ENCODE data around the gene ATP6V0A4.

Gene ATP6V0A4

DNA sequence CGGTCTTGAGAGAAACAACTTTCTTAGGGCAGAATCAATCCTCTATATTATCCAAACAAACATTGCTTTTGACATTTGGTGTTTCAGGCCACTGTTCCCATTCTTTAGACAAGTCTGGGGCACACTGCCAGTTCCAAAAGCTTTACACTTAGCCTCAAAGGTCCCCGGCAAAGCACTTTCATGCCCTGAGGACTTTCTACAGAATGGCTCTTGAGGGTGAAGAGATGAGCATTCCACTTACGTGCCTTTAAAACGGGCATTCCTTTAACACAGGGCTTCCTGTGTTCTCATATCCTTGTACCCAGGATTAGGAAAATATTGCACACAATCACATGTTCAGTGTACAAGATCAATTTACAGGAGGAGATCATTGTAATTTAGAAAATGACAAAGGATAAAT lies 13.3 kb downstream of the ATP6V0A4 start:
- no peaks in the 10 kb centered on the region for H3K4me1 Mint-ChIP-seq
- H3K36me3 Mint-ChIP-seq (ENCODE audit: low read depth), result no peaks in the 10 kb centered on the region
- no peak for DNase-seq
- no peak overlapping the region for H3K27ac Mint-ChIP-seq
- TF ChIP-seq, protein P1, sequence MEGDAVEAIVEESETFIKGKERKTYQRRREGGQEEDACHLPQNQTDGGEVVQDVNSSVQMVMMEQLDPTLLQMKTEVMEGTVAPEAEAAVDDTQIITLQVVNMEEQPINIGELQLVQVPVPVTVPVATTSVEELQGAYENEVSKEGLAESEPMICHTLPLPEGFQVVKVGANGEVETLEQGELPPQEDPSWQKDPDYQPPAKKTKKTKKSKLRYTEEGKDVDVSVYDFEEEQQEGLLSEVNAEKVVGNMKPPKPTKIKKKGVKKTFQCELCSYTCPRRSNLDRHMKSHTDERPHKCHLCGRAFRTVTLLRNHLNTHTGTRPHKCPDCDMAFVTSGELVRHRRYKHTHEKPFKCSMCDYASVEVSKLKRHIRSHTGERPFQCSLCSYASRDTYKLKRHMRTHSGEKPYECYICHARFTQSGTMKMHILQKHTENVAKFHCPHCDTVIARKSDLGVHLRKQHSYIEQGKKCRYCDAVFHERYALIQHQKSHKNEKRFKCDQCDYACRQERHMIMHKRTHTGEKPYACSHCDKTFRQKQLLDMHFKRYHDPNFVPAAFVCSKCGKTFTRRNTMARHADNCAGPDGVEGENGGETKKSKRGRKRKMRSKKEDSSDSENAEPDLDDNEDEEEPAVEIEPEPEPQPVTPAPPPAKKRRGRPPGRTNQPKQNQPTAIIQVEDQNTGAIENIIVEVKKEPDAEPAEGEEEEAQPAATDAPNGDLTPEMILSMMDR (IDR thresholded peaks at IDR 0.05), result no peak
- peaks cover 13% of the 10 kb centered on the region for H3K27me3 Mint-ChIP-seq (ENCODE audit: low read depth, poor library complexity)
- H3K4me3 Mint-ChIP-seq, result no peak overlapping the region
- H3K9me3 Mint-ChIP-seq, result peaks cover 20% of the 10 kb centered on the region

DNA sequence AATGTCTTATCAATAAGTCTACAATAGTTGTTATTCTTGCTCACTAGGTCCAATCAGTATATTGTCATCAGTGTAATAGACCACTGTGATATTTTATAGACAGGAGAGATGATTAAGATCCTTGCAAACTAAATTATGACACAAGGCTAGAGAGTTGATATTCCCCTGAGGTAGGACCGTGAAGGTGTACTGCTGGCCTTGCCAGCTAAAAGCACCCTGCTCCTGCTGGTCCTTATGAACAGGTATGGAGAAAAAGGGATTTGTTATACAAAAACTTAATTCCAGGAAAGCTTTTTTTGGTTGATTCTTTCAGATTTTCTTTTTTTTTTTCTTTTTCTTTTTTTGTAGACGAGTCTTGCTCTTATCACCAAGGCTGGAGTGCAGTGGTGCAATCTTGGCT lies 17.0 kb downstream of the ATP6V0A4 start:
- Mint-ChIP-seq H3K4me3 (no peak overlapping the region), H3K9me3 (peaks cover 6% of the 10 kb centered on the region), H3K36me3 (ENCODE audit: low read depth) (no peaks in the 10 kb centered on the region), H3K4me1 (no peaks in the 10 kb centered on the region), H3K27ac (no peak overlapping the region), H3K27me3 (ENCODE audit: low read depth, poor library complexity) (peaks cover 11% of the 10 kb centered on the region)
- DNase-seq, result no peak
- TF ChIP-seq, protein P1 (IDR thresholded peaks at IDR 0.05), result no peak

DNA sequence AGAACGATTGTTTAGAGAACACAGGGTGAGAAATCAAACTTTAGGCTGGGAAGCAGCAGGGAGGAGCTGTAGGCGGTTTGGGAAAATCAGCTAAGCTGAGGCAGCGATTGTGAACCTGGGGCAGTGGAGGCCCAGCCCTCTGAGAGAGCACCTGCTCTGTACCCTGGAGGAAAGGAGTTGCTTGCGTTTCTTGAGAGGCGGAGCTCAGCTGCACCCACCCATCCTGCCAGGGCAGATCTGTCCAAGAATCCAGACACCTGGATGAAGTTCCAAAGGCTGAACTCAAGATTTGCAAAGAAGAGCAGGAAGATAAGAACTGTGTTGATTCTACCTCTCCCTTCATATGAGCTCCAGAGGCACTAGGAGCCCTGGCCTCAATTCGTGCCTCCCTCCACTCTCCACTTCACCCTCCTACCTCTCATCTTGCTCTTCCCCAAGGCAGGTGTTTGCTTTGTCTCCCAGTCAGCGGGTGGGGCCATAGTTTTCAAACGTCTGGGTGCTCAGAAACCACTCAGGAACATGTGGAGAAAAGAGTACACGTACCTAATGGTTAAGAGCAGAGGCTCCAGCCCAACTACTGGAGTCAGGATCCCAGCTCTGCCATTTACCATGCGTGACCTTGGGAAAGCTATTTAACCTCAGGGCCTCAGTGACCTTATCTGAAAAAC lies 21.7 kb downstream of the ATP6V0A4 start:
- Mint-ChIP-seq H3K27me3 (ENCODE audit: low read depth, poor library complexity) (peaks cover 11% of the 10 kb centered on the region), H3K27ac (no peak overlapping the region), H3K36me3 (ENCODE audit: low read depth) (no peaks in the 10 kb centered on the region), H3K4me1 (peaks cover 10% of the 10 kb centered on the region), H3K9me3 (no peaks in the 10 kb centered on the region), H3K4me3 (no peak overlapping the region)
- TF ChIP-seq, protein P1 (IDR thresholded peaks at IDR 0.05), result no peak
- DNase-seq, result no peak

DNA sequence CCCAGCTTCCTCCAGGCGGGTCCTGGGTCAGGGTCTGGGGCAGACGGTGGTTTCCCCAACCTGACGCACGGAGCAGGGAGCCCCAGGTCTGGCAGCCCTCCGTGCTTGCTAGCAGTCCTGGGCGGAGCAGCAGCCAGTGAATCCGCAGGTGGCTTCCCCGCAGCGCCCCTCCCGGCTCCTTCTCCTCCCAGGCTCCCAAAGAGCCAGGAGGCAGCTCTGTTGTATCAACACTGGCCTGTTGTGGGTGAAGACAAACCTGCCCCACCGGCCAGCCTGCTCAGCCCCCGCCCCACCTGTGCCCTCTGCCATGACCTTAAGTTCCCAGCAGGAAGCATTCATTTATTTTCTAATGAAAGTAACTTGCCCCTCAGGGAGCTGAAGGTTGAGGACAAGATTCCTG lies 24.2 kb downstream of the ATP6V0A4 start:
- H3K36me3 Mint-ChIP-seq (ENCODE audit: low read depth), result no peaks in the 10 kb centered on the region
- peaks cover 25% of the 10 kb centered on the region for H3K27me3 Mint-ChIP-seq (ENCODE audit: low read depth, poor library complexity)
- H3K27ac Mint-ChIP-seq, result no peak overlapping the region
- TF ChIP-seq, protein P1 (IDR thresholded peaks at IDR 0.05), result no peak
- no peak for DNase-seq
- no peak overlapping the region for H3K4me3 Mint-ChIP-seq
- peaks cover 10% of the 10 kb centered on the region for H3K4me1 Mint-ChIP-seq
- H3K9me3 Mint-ChIP-seq, result no peaks in the 10 kb centered on the region

DNA sequence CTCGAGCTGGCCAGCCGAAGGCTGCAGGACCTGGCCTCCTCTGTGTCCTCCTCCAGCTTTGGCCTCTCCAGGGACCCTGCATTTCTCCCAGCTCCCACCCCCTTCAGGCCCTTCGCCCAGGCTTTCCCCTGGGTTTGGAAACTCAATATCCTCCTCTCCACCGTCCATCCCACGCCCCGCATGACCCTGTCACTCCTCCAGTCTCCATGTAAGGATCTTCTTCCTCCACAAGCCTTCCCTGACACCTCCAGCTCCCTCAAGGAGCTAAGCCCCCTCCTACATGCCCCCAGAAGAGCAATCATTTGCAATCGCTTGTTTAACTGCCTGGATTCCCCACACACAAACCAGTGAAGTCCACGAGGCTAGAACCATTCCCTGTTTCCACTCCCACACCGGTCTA lies 24.8 kb downstream of the ATP6V0A4 start:
- no peaks in the 10 kb centered on the region for H3K9me3 Mint-ChIP-seq
- no peak for DNase-seq
- H3K27me3 Mint-ChIP-seq (ENCODE audit: low read depth, poor library complexity), result peaks cover 25% of the 10 kb centered on the region
- H3K4me1 Mint-ChIP-seq, result peaks cover 10% of the 10 kb centered on the region
- TF ChIP-seq, protein P1 (IDR thresholded peaks at IDR 0.05), result no peak
- H3K4me3 Mint-ChIP-seq, result peak overlapping the region; percentile 18
- H3K36me3 Mint-ChIP-seq (ENCODE audit: low read depth), result no peaks in the 10 kb centered on the region
- peak overlapping the region; percentile 12 for H3K27ac Mint-ChIP-seq

DNA sequence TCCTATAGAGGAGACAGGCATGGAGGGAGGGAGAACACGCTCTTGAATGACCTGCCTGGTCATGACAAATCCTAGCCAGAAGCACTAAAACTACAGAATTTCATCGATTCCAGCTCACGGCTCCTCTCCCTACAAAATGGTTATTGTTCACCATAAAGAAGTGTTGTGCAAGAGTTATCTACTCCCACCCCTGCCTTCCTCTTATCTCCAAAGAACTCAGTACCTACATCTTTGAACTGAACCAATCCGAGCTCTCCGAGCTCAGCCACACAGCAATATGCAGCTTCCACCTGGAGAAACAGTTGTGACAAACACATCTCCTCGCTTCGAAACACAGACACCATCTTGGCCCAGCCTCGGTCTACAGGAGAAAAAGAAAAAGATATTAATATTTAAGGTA lies 27.1 kb downstream of the ATP6V0A4 start:
- TF ChIP-seq, protein P1 (IDR thresholded peaks at IDR 0.05), result no peak
- Mint-ChIP-seq H3K4me1 (peaks cover 10% of the 10 kb centered on the region), H3K9me3 (no peaks in the 10 kb centered on the region), H3K27ac (no peak overlapping the region), H3K36me3 (ENCODE audit: low read depth) (no peaks in the 10 kb centered on the region), H3K4me3 (no peak overlapping the region), H3K27me3 (ENCODE audit: low read depth, poor library complexity) (peaks cover 15% of the 10 kb centered on the region)
- no peak for DNase-seq

Measured in nephron progenitor cell (in vitro differentiated cells).